SK-N-SH treated with all-trans-retinoic acid at 6 μM for 48 hours (cell line): ENCODE measurements around the gene PPY.
"Not testable (repeated sequence)": the region's sequence is repeated elsewhere in the genome, so short reads cannot be mapped to it uniquely, and the experiment has no call there.

Experiments used
- ATAC-seq: fragments of 200-7000 bp; cut with Tn5 transposase; 3 replicates; pipeline ENCODE4 v1.9.1; 2020; ENCODE audit warnings: mild to moderate bottlenecking, moderate library complexity
- ARNTL ChIP-seq: fragments of 450-650 bp; formaldehyde crosslinking; IDR thresholded peaks from 2 replicates; pipeline ENCODE4 v1.5.0; 2020; ENCODE audit warnings: low read depth, mild to moderate bottlenecking, moderate library complexity, borderline replicate concordance
- CSDC2 ChIP-seq: fragments of 250-450 bp; sonication (Bioruptor Pico); IDR thresholded peaks from 2 replicates; pipeline ENCODE4 v1.5.0; 2020; ENCODE audit warnings: mild to moderate bottlenecking, moderate library complexity
- ESRRG ChIP-seq: fragments of 250-450 bp; sonication (Bioruptor Pico); IDR thresholded peaks from 2 replicates; pipeline ENCODE4 v1.6.1; 2021; ENCODE audit warnings: mild to moderate bottlenecking
- ISL1 ChIP-seq: fragments of 250-450 bp; sonication (Bioruptor Pico); IDR thresholded peaks from 2 replicates; pipeline ENCODE4 v2.1.2; 2022; ENCODE audit warnings: mild to moderate bottlenecking, moderate library complexity
- OSR1 ChIP-seq: fragments of 250-450 bp; sonication (Bioruptor Pico); IDR thresholded peaks from 2 replicates; pipeline ENCODE4 v1.8.0; 2022; ENCODE audit warnings: moderate library complexity, mild to moderate bottlenecking, inconsistent platforms
- PPARA ChIP-seq: fragments of 250-450 bp; sonication (Bioruptor Pico); IDR thresholded peaks from 2 replicates; pipeline ENCODE4 v1.5.0; 2020; ENCODE audit warnings: mild to moderate bottlenecking, borderline replicate concordance
- SNAI2 ChIP-seq: fragments of 250-450 bp; sonication (Bioruptor Pico); IDR thresholded peaks from 2 replicates; pipeline ENCODE4 v1.5.0; 2020; ENCODE audit warnings: mild to moderate bottlenecking, moderate library complexity
- TCF4 ChIP-seq: fragments of 250-450 bp; sonication (Bioruptor Pico); IDR thresholded peaks from 2 replicates; pipeline ENCODE4 v1.8.0; 2021; ENCODE audit warnings: mild to moderate bottlenecking, moderate library complexity, borderline replicate concordance
- TOX ChIP-seq: fragments of 250-450 bp; sonication (Bioruptor Pico); IDR thresholded peaks from 2 replicates; pipeline ENCODE4 v1.8.0; 2021; ENCODE audit warnings: mild to moderate bottlenecking, moderate library complexity, borderline replicate concordance
- ZFP3 ChIP-seq: fragments of 250-450 bp; sonication (Bioruptor Pico); IDR thresholded peaks from 2 replicates; pipeline ENCODE4 v1.5.0; 2020; ENCODE audit warnings: mild to moderate bottlenecking, moderate library complexity
- ZNF565 ChIP-seq: fragments of 450-650 bp; formaldehyde crosslinking; conservative IDR thresholded peaks from 2 replicates; pipeline ENCODE4 v1.5.0; 2020; ENCODE audit warnings: low read depth, mild to moderate bottlenecking, moderate library complexity
- ZNF70 ChIP-seq: fragments of 450-650 bp; formaldehyde crosslinking; IDR thresholded peaks from 2 replicates; pipeline ENCODE4 v1.5.0; 2020; ENCODE audit warnings: mild to moderate bottlenecking, moderate library complexity
- ZNF8 ChIP-seq: fragments of 450-650 bp; formaldehyde crosslinking; IDR thresholded peaks from 2 replicates; pipeline ENCODE4 v1.5.0; 2020; ENCODE audit warnings: mild to moderate bottlenecking, moderate library complexity
- TF ChIP-seq, protein P1 (sequence below): fragments of 250-450 bp; sonication (Bioruptor Pico); IDR thresholded peaks from 2 replicates; pipeline ENCODE4 v1.5.1; 2020; ENCODE audit warnings: low read depth, mild to moderate bottlenecking, moderate library complexity
- TF ChIP-seq, protein P2 (sequence below): fragments of 250-450 bp; sonication (Bioruptor Pico); IDR thresholded peaks from 2 replicates; pipeline ENCODE4 v1.8.0; 2020; ENCODE audit warnings: mild to moderate bottlenecking, moderate library complexity, borderline replicate concordance
- TF ChIP-seq, protein P3 (sequence below): fragments of 250-450 bp; sonication (Bioruptor Pico); IDR thresholded peaks from 2 replicates; pipeline ENCODE4 v1.5.0; 2020; ENCODE audit warnings: mild to moderate bottlenecking, moderate library complexity

The PPY gene

DNA sequence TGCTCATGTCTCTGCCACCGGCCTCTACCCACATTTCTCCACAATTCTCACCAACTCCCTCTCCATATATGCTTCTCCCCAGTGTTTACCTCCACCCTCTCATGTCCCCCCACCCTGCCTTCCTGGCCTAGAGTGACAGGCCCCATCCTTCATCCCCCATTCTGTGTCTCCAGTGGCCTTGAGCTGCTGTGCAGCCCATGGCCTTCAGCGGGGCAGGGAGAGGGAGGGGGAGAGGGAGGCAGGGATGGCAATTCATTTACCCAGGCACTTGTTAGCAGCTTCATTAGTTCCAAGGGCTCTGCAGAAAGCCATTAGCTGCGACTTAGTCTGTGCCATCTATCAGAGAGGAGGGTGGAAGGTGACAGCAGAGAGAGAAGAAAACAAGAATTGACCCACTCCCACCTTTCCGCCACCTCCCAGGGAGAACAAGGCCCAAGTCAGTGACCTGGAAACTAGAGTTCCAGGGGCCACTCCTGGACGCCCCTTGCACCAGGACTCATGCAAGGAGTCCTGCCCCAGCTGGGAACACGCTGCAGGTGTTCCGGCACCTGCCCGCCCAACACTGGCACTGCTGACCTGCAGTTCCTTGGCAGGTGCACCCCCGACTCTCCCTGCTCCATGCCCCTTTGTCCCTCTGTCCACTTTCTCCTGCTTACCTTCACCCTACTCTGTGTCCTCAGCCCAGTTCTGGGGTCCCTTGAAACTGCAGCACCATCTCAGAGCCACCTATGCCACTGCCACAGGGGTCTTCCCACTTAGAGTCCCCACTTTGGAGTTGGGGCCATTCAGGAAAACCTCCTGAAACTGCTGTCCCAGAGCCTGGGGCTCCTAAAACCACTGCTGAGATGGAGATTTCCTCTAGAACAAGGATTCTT, 34.9 kb upstream of the PPY start:
- TF ChIP-seq TOX (CRISPR knock-in tag): no peak
- TF ChIP-seq ZNF70 (CRISPR knock-in tag): no peak
- TF ChIP-seq ARNTL: no peak
- no peak for TF ChIP-seq ZNF8
- TF ChIP-seq OSR1 (CRISPR knock-in tag): no peak
- no peak for TF ChIP-seq ESRRG (CRISPR knock-in tag)
- TF ChIP-seq CSDC2 (CRISPR knock-in tag): no peak
- no peak for TF ChIP-seq SNAI2
- ATAC-seq: no peak

DNA sequence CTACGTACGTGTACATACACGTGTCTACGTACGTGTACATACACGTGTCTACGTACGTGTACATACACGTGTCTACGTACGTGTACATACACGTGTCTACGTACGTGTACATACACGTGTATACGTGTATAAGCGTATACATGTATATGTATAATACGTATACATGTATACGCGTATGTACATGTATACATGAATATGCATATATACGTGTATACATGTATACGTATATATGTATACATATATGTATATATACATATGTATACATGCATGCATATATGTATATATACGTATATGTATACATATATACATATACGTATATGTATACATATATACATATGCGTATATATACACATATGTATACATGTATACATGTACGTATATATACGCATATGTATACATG, 33.6 kb upstream of the PPY start:
- TF ChIP-seq TOX (CRISPR knock-in tag): no peak
- TF ChIP-seq ISL1 (CRISPR knock-in tag): no peak
- TF ChIP-seq ZNF70 (CRISPR knock-in tag): no peak
- no peak for TF ChIP-seq OSR1 (CRISPR knock-in tag)
- TF ChIP-seq ESRRG (CRISPR knock-in tag): no peak
- TF ChIP-seq, protein P1, sequence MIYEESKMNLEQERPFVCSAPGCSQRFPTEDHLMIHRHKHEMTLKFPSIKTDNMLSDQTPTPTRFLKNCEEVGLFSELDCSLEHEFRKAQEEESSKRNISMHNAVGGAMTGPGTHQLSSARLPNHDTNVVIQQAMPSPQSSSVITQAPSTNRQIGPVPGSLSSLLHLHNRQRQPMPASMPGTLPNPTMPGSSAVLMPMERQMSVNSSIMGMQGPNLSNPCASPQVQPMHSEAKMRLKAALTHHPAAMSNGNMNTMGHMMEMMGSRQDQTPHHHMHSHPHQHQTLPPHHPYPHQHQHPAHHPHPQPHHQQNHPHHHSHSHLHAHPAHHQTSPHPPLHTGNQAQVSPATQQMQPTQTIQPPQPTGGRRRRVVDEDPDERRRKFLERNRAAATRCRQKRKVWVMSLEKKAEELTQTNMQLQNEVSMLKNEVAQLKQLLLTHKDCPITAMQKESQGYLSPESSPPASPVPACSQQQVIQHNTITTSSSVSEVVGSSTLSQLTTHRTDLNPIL (CRISPR knock-in tag): no peak
- TF ChIP-seq, protein P2, sequence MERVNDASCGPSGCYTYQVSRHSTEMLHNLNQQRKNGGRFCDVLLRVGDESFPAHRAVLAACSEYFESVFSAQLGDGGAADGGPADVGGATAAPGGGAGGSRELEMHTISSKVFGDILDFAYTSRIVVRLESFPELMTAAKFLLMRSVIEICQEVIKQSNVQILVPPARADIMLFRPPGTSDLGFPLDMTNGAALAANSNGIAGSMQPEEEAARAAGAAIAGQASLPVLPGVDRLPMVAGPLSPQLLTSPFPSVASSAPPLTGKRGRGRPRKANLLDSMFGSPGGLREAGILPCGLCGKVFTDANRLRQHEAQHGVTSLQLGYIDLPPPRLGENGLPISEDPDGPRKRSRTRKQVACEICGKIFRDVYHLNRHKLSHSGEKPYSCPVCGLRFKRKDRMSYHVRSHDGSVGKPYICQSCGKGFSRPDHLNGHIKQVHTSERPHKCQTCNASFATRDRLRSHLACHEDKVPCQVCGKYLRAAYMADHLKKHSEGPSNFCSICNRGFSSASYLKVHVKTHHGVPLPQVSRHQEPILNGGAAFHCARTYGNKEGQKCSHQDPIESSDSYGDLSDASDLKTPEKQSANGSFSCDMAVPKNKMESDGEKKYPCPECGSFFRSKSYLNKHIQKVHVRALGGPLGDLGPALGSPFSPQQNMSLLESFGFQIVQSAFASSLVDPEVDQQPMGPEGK (CRISPR knock-in tag): no peak
- TF ChIP-seq ZFP3 (CRISPR knock-in tag): no peak
- no peak for TF ChIP-seq ZNF565
- TF ChIP-seq, all 23 proteins: peak for 0
- ATAC-seq: no peak

DNA sequence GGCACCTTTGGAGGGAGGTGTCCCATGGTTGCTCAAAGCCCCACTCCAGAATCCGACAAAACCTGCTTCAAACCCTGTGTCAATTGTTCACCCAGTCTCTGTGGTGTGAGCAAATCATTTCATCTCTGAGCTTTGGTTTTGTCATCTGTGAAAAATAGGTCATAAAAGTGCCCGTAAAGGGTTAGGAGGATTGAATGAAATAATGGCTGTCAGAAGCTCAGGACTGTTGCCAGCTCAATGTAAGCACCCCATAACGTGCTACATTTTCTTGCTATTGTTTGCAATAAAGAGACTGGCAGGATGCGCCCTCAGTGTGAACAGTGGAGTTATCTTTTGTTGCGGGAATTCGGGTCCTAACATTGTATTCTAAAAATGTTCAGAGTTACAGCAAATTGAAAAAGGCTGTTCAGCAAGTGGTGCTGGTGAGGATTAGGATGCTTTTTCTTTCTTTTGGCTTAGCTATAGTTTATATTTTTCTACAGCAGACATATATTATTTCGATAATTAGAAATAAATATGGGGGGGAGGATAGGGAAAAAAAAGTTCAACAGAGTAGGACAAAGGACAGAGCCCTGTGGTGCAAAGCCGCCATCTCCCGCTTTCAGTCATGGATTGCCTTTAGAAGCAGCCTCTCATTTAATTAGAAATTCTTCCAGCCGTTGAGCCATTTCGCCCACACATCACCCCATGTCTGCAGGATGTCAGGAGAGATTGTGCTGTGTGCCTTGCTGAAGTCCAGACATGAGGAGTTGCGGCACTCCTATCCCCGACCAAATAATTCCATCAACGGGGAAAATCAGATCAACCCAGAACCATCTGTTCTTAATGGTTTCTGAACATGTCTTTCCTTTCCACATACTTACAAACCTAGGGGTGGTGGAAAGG, 32.3 kb upstream of the PPY start:
- TF ChIP-seq ISL1 (CRISPR knock-in tag) (peak; percentile 61), ESRRG (CRISPR knock-in tag) (no peak), ARNTL (no peak), OSR1 (CRISPR knock-in tag) (no peak), TCF4 (CRISPR knock-in tag) (peak; percentile 96), PPARA (no peak)
- TF ChIP-seq, protein P3, sequence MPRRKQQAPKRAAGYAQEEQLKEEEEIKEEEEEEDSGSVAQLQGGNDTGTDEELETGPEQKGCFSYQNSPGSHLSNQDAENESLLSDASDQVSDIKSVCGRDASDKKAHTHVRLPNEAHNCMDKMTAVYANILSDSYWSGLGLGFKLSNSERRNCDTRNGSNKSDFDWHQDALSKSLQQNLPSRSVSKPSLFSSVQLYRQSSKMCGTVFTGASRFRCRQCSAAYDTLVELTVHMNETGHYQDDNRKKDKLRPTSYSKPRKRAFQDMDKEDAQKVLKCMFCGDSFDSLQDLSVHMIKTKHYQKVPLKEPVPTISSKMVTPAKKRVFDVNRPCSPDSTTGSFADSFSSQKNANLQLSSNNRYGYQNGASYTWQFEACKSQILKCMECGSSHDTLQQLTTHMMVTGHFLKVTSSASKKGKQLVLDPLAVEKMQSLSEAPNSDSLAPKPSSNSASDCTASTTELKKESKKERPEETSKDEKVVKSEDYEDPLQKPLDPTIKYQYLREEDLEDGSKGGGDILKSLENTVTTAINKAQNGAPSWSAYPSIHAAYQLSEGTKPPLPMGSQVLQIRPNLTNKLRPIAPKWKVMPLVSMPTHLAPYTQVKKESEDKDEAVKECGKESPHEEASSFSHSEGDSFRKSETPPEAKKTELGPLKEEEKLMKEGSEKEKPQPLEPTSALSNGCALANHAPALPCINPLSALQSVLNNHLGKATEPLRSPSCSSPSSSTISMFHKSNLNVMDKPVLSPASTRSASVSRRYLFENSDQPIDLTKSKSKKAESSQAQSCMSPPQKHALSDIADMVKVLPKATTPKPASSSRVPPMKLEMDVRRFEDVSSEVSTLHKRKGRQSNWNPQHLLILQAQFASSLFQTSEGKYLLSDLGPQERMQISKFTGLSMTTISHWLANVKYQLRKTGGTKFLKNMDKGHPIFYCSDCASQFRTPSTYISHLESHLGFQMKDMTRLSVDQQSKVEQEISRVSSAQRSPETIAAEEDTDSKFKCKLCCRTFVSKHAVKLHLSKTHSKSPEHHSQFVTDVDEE: peak; percentile 90
- peak; percentile 92 for ATAC-seq

DNA sequence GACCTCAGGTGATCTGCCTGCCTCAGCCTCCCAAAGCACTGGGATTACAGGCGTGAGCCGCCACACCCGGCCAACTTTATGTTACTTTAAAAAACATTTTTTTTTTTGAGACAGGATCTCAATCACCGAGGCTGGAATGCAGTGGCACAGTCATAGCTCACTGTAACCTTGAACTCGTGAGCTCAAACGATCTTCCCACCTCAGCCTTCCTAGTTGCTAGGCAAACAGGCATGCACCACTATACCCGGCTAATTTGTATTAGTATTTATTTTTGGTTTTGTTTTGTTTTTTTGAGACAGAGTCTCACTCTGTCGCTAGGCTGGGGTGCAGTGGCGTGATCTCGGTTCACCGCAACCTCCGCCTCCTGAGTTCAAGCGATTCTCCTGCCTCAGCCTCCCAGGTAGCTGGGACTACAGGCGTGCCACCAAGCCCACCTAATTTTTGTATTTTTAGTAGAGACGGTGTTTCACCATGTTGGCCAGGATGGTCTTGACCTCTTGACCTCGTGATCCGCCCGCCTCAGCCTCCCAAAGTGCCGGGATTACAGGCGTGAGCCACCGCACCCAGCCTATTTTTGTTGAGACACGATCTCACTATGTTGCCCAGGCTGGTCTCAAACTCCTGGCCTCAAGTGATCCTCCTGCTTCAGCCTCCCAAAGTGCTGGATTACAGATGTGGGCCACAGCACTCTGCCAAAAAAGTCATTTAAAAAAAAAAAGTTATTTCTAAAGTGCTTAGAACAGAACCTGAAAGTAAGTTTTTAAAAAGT, 30.4 kb upstream of the PPY start:
- not testable (repeated sequence) for ATAC-seq

DNA sequence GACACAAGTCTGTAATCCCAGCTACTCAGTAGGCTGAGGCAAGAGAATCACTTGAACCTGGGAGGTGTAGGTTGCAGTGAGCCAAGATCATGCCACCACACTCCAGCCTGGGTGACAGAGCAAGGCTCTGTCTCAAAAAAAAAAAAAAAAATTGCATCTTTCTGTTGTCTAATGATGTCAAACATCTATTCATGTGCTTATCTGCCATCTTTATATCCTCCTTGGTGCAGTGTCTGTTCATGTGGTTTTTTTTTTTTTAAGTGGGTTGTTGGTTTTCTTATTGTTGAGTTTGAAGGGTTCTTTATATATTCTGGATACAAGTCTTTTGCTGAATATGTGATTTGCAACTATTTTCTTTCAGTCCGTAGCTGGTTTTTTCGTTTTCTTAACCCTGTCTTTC, 29.2 kb upstream of the PPY start:
- not testable (repeated sequence) for ATAC-seq
